ENCODE data around the gene BMP2.

BMP2 gene

GRCh38 chr20:6769903-6770785, 2.7 kb downstream of the BMP2 start:
- Histone ChIP-seq H3F3A (ENCODE audit: low read depth) (no peaks in the 10 kb centered on the region), H3K27me3 (ENCODE audit: insufficient read depth, low read length, poor library complexity, severe bottlenecking) (no peaks in the 10 kb centered on the region), H3K4me2 (ENCODE audit: low read depth, low read length, poor library complexity, severe bottlenecking) (no peak overlapping the region), H4K20me1 (ENCODE audit: insufficient read depth, low read length, poor library complexity, severe bottlenecking) (no peaks in the 10 kb centered on the region), H3K9ac (ENCODE audit: low read depth, low read length, poor library complexity, severe bottlenecking) (no peak overlapping the region), H3K79me2 (ENCODE audit: insufficient read depth, low read length) (no peaks in the 10 kb centered on the region), H3K4me1 (ENCODE audit: insufficient read depth, low read length, poor library complexity, severe bottlenecking) (no peaks in the 10 kb centered on the region), H3K4me3 (ENCODE audit: low read length, poor library complexity, severe bottlenecking) (no peak overlapping the region), H3K36me3 (ENCODE audit: insufficient read depth, low read length) (no peaks in the 10 kb centered on the region), H2AFZ (ENCODE audit: low read length) (no peak overlapping the region), H3K9me2 (replicated peaks; ENCODE audit: low read depth, low read length) (no peaks in the 10 kb centered on the region), H3K9me3 (ENCODE audit: insufficient read depth, low read depth, low read length) (no peaks in the 10 kb centered on the region)
- TF ChIP-seq CTCF (conservative IDR thresholded peaks at IDR 0.05; ENCODE audit: low read length) = no peak
- no peak for TF ChIP-seq EZH2phosphoT487 (IDR thresholded peaks at IDR 0.05; ENCODE audit: borderline replicate concordance)

GRCh38 chr20:6770786-6771100, 3.3 kb downstream of the BMP2 start:
- Histone ChIP-seq H3K4me2 (ENCODE audit: low read depth, low read length, poor library complexity, severe bottlenecking) (no peak overlapping the region), H3K27me3 (ENCODE audit: insufficient read depth, low read length, poor library complexity, severe bottlenecking) (no peaks in the 10 kb centered on the region), H2AFZ (ENCODE audit: low read length) (no peak overlapping the region), H3K4me3 (ENCODE audit: low read length, poor library complexity, severe bottlenecking) (no peak overlapping the region), H4K20me1 (ENCODE audit: insufficient read depth, low read length, poor library complexity, severe bottlenecking) (no peaks in the 10 kb centered on the region), H3K9ac (ENCODE audit: low read depth, low read length, poor library complexity, severe bottlenecking) (no peak overlapping the region), H3K9me3 (ENCODE audit: insufficient read depth, low read depth, low read length) (no peaks in the 10 kb centered on the region), H3K36me3 (ENCODE audit: insufficient read depth, low read length) (no peaks in the 10 kb centered on the region), H3K4me1 (ENCODE audit: insufficient read depth, low read length, poor library complexity, severe bottlenecking) (no peaks in the 10 kb centered on the region), H3K79me2 (ENCODE audit: insufficient read depth, low read length) (no peaks in the 10 kb centered on the region), H3K9me2 (replicated peaks; ENCODE audit: low read depth, low read length) (no peaks in the 10 kb centered on the region), H3F3A (ENCODE audit: low read depth) (no peaks in the 10 kb centered on the region)
- TF ChIP-seq CTCF (conservative IDR thresholded peaks at IDR 0.05; ENCODE audit: low read length) (no peak), EZH2phosphoT487 (IDR thresholded peaks at IDR 0.05; ENCODE audit: borderline replicate concordance) (no peak)

- peaks cover 26% of the 10 kb centered on the region for H3K4me1 ChIP-seq (ENCODE audit: insufficient read depth, low read length, poor library complexity, severe bottlenecking)
- H3K79me2 ChIP-seq (ENCODE audit: insufficient read depth, low read length) = no peaks in the 10 kb centered on the region
- H3K4me2 ChIP-seq (ENCODE audit: low read depth, low read length, poor library complexity, severe bottlenecking) = no peak overlapping the region
- TF ChIP-seq EZH2phosphoT487 (IDR thresholded peaks at IDR 0.05; ENCODE audit: borderline replicate concordance) (no peak), CTCF (conservative IDR thresholded peaks at IDR 0.05; ENCODE audit: low read length) (no peak)
- no peak overlapping the region for H2AFZ ChIP-seq (ENCODE audit: low read length)
- no peaks in the 10 kb centered on the region for H3K27me3 ChIP-seq (ENCODE audit: insufficient read depth, low read length, poor library complexity, severe bottlenecking)
- no peaks in the 10 kb centered on the region for H3K9me2 ChIP-seq (replicated peaks; ENCODE audit: low read depth, low read length)
- no peaks in the 10 kb centered on the region; the same call in 1 of the 2 replicates for H3F3A ChIP-seq (ENCODE audit: low read depth)
- no peak overlapping the region for H3K9ac ChIP-seq (ENCODE audit: low read depth, low read length, poor library complexity, severe bottlenecking)
- no peaks in the 10 kb centered on the region for H3K36me3 ChIP-seq (ENCODE audit: insufficient read depth, low read length)
- H3K4me3 ChIP-seq (ENCODE audit: low read length, poor library complexity, severe bottlenecking) = no peak overlapping the region
- no peaks in the 10 kb centered on the region for H3K9me3 ChIP-seq (ENCODE audit: insufficient read depth, low read depth, low read length)
- H4K20me1 ChIP-seq (ENCODE audit: insufficient read depth, low read length, poor library complexity, severe bottlenecking) = no peaks in the 10 kb centered on the region
These were observed 13.1 kb downstream of the BMP2 start for GRCh38 chr20:6780433-6781190.

All from Loucy (cell line).